Activated T-cell treated with anti-CD3 and anti-CD28 coated beads, Interleukin-2, amount 50 U/mL, for 48 hours (primary cell): ENCODE measurements around the gene PLAC9.
A peak's percentile ranks its signal among the peaks of the same experiment; 100 is the strongest.
"Not testable (repeated sequence)": the region's sequence is repeated elsewhere in the genome, so short reads cannot be mapped to it uniquely, and the experiment has no call there.

Experiments
- DNase-seq, 2 experiments: peaks; one replicate each; pipeline ENCODE4 v3.0.0-alpha.2; 2020

The PLAC9 gene

GRCh38 chr10:80140251-80140650 lies 7.7 kb downstream of the PLAC9 start:
- no peak for DNase-seq

DNA sequence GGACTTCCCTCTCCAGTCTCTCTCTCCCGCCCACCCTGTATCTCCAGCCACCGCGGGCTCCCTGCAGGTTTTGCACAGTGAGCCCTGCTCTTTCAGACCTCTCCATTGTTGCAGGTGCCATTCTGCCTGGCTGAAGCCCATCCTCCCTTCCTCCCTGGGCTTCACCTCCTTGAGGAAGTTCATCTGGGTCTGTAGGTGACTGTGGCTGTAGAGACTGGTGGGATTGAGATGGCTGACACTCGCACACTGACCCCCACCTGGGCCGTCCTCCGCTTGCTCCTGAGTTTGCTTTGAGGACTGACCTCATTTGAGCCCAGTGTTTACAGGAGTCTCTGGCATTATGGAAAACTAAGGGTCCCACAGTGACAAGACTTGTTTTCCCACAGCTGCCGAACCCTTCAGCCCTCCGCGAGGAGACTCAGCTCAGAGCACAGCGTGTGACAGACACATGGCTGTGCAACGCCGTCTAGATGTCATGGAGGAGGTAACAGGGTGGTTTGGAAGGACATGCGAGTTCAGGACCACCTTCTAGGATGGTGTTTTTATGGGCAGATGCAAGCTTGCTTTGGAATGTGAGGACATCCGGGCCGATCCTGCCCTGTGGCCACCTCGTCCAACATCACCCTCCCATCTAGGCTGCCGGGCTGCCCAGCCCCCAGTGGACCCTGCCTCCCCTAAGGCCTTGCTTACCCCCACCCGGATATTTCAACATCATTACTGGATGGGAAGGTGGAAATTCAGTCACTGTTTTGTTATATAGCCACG lies 9.3 kb downstream of the PLAC9 start:
- no peak for DNase-seq

DNA sequence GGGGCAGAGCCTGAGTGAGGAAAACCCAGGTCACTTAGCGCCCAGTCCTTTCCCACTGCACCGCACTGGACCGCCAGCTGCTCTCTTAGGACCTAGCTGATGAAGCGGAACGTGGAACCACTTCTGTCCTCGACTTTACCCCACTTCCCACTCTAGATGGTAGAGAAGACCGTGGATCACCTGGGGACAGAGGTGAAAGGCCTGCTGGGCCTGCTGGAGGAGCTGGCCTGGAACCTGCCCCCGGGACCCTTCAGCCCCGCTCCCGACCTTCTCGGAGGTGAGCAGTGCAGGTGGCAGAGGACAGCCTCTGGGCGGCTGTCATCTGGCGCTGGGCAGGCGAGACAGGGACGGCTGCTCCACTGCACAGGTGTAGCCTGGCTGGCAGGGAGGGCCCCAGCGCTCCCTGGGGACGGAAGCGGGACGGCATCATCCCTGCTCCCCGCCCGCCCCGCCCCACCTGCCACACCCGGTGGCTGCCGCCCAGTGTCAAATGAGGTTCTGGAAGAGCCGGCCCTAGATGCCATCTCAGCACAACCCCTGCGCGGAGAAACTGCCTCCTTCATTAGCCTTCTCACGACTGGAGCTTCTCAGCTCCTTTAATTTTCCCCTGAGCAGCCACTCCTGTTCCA lies 11.7 kb downstream of the PLAC9 start:
- DNase-seq, result peak; percentile 55 to 62

DNA sequence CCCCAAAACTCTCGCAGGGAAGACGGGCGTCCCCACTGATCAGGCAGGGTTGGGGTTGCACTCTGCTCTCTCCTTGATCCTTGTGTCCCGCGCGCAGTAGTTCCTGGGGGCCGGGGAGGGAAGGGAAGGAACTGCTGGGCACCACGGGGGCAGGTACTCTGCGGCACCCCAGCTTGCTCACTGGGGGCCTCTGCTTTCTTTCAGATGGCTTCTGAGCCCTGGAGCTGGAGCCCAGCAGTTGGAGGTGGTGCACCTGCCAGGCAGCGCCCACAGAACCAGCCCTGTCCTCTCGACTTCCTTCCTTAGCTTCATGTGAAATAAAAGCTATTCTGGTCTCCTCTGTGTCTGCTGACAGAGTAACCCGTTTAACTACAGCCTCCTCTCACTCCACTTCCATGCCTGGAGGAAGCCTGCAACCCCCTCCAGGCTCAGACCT lies 12.2 kb downstream of the PLAC9 start:
- peak; percentile 54 to 55 for DNase-seq

DNA sequence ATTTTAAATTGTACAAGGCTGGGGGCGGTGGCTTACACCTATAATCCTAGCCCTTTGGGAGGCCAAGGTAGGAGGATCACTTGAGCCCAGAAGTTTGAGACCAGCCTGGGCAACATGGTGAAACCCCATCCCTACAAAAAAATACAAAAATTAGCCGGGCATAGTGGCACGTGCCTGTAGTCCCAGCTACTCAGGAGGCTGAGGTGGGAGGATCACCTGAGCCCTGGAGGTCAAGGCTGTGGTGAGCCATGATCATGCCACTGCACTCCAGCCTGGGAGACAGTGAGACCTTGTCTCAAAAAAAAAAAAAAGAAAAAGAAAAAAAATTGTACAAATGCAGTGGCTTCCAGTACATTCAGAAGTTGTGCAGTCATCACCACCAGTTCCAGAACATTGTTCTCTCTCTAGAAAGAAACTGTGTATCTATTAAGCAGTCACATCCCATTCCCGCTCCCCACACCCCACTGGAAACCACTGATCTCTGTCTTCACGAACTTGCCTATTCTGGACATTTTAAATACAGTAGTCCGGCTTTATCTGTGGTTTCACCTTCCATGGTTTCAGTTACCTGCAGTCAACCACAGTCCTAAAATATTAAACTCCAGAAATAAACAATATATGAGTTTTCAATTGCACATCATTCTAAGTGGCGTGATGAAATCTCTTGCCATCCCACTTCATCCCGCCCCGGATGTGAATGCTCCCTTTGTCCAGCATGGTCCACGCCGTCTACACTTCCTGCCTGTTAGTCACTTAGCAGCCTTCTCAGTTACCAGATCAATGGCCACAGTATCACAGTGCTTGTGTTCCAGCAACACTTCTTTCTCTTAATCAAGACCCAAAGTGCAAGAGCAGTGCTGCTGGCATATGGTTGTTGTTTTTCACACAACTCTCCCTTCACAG lies 13.1 kb downstream of the PLAC9 start:
- not testable (repeated sequence) for DNase-seq

DNA sequence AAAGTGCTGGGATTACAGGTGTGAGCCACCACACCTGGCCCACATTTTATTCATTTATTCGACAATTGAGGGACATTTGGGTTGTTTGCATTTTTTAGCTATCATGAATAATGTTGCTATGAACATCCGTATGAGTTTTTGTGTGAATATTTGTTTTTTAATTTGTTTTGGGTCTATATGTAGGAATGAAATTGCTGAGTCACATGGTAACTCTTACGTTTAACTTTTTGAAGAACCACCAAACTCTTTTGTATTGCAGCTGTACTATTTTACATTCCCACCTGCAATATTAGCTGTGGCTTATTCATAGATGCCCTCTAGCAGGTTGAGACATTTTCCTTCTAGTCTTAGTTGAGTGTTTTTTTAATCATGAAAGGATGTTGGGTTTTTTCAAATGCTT lies 14.4 kb downstream of the PLAC9 start:
- no peak for DNase-seq

- no peak for DNase-seq
Measured at GRCh38 chr10:80148166-80148805, 15.8 kb downstream of the PLAC9 start.

DNA sequence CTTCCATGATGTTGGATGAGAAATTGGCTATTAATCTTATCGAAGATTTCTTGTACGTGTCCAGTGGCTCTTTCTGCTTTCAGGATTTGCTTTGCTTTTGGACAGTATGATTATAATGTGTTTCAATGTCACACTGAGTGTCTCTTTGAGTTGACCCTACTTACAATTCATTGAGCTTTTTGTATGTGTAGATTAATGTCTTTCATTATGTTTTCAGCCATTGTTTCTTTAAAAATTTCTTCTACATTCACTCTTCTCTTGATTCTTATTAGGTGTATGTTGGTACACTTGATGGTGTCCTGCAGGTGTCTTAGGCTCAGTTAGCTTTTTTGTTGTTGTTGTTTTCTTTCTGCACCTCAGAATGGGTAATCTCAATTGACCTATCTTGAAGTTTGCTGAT lies 16.6 kb downstream of the PLAC9 start:
- no peak for DNase-seq

DNA sequence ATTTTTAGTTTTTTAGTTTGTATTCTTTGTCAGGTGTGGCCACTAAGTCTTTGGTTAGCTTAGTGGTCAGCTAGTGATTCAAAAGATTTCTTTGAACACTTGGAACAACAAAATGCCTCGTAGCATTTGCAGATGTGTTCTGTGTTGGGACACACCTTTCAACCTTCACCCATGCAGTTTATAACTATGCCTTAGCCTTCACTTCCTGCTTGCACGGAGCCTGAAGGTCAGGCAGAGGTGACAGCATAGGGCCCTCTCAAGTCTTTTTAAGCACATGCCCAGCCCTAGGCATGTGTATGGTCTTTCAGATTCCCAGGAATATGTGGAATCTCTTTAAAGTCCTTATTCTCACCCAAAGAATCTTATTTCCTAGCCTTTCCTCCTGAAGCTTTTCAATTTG lies 17.6 kb downstream of the PLAC9 start:
- no peak for DNase-seq

- no peak for DNase-seq
Measured at GRCh38 chr10:80152820-80153219, 20.3 kb downstream of the PLAC9 start.

DNA sequence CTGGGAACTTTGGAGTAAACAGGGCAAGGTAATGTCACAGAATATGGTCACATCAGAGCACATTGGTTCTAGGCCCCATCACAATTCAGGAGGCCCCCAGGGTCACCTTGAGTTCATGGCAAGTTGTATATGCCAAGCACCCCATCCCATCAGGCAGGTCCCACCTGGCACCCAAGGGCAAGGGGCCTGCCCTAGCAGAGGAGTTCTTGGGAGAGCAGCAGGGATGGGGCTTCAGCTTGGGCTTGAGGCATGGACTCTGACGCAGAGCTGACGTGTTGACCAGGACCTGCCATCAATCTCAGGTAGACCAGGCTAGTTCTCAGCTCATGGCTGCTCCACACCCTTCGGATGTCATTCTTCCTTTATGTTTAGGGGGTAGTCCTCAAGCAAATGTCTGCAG lies 20.9 kb downstream of the PLAC9 start:
- DNase-seq, result no peak

GRCh38 chr10:80154626-80154977 lies 22.1 kb downstream of the PLAC9 start:
- no peak for DNase-seq

GRCh38 chr10:80154978-80155695 lies 22.6 kb downstream of the PLAC9 start:
- no peak for DNase-seq

DNA sequence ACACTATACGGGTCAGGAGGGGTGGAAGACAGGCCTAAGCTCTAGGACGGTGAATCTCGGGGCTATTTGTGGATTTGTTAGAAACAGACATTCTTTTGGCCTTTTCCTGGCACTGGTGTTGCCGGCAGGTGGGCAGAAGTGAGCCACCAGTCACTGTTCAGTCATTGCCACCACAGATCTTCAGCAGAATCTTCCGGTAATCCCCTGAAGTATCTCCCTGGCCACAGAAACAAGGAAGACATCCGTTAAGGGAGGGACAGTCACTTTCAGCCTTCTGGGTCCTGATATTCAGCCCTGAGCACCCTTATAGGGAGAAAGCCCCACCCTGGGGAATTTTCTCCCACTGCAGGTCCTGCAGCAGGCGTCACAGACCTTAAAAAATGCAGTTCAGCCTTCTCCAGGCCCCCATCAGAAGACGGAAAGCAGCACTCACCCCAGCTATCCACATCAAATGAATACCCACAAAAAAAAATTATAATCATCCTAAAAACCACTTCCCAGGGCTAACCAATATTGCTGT lies 23.2 kb downstream of the PLAC9 start:
- DNase-seq, result no peak

GRCh38 chr10:80156216-80156615 lies 23.7 kb downstream of the PLAC9 start:
- no peak for DNase-seq

DNA sequence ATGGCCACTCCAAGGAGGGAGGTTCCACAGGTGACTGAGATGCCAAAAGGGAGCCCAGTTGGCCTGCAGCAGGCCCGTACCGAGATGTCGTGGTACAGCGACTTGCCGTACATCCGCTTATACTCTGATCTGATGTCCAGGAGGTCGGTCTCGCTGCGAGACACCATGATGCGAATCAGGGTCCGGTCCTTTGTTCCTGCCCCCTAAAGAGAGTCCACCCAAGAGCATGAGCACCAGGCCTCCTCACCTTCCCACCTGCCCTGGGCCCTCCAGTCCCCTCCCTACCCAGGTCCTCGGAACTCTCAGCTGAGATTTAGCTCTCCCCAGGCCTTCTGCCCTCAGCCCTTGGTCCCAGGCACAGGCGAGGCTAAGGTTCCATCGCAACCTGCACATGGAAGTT lies 25.0 kb downstream of the PLAC9 start:
- no peak for DNase-seq

DNA sequence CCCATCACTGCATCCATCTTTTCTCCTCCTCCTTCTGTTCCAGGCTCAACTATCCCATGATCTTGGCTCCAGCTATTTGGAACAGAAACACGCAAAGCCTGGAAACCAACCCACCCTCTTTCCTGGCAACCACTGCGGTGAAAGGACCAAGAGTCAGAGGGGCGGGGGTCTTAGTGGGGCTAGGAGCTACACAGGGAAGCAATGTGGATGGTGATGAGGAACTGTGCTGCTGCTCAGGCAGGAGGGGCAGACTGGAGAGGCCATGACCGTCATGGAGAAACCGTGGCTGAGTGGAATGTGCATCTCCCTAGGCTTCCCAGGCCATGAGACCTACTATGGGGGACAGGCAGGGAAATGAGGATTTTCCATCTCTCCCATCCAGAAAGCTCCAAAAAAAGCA lies 25.6 kb downstream of the PLAC9 start:
- no peak for DNase-seq

DNA sequence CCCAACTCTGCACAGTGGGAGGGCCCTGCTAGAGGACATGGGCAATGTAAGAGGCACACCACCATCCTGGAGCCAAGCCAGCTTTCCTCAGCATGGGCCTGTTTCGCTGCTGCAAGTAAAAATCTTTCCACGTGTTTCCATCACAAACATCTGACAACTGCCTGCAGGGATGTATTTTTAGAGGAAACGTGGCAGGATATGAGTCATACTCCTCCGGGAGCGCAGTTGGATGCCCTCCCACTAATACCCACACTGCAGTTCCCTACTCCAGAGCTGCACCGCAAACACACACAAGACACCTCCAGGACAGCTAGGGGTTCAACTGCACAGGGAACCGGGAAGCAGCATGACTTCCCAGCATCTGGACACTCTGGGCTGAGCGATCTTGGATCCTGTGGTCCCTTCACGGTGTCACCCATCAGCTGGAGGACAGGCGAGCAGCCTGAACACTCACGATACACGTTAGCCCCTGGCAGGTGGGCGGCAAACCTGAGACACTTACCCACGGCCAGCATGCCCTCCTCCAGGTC lies 26.1 kb downstream of the PLAC9 start:
- DNase-seq, result no peak

DNA sequence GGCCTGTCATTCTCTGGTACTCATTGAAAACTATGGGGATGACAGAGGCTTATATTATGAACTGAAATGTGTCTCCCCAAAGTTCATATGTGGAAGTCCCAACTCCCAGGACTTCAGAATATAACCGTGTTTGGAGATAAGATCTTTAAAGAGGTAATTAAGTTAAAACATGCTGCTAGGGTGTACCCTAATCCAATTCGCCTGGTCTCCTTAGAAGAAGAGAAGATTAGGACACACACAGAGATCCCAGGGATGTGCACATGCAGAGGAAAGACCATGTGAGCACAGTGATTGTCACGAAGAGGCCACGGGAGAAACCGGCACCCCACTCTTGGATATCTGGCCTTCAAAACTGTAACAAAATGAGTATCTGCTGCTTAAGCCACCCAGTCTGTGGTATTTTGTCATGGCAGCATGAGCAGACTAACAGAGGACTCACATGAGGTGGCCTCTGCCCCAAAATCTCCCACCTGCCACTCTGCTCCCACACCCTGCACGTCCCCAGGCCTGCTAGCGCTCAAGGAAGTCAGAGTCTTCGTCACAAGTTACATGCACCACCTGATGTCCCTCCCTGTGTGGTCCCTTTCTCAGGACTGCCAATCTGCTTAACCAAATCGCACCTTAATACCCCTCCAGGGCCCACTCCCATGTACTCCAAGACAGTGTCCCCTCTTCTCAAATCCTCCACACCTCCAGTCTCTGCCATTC lies 26.8 kb downstream of the PLAC9 start:
- DNase-seq, result no peak

- no peak for DNase-seq
Measured at GRCh38 chr10:80160361-80161320, 28.1 kb downstream of the PLAC9 start.
